Prostate gland (tissue), 2 donors: ENCODE data around the gene HIGD1A. TPM values are rescaled to one million over a fixed set of nuclear protein-coding genes. Genes with fewer than 3 reads are reported as not detected.

Source experiments
- DNase-seq: peaks from one replicate; pipeline ENCODE4 v3.0.0-alpha.2; 2019; ENCODE audit warnings: low spot score
- H3K27ac ChIP-seq, 2 donors: fragments of 200-600 bp; sonication (generic); 2 replicates each; pipeline ENCODE4 v1.5.1; 2017 to 2019
- H3K27me3 ChIP-seq: fragments of 200-600 bp; sonication (generic); replicated peaks from 2 replicates; pipeline ENCODE4 v1.5.1; 2019; ENCODE audit not compliant: insufficient read depth
- H3K36me3 ChIP-seq, 2 donors: fragments of 200-600 bp; sonication (generic); 1 replicate in 1 of 2; 2 replicates in 1 of 2; pipeline versions ENCODE4 v1.5.1 to v1.8.1; 2017 to 2019
- H3K4me1 ChIP-seq: fragments of 200-600 bp; sonication (generic); replicated peaks from 2 replicates; pipeline ENCODE4 v1.5.1; 2019
- H3K4me3 ChIP-seq, 2 donors: fragments of 200-600 bp; sonication (generic); 2 replicates each; pipeline ENCODE4 v1.5.1; 2017 to 2019
- H3K9me3 ChIP-seq: fragments of 200-600 bp; sonication (generic); 2 replicates; pipeline ENCODE4 v1.5.1; 2017
- CTCF ChIP-seq, 4 experiments: fragments of 200-600 bp in 2 of 4; fragments of 450-650 bp in 2 of 4; sonication (generic) in 2 of 4; IDR thresholded peaks; 1 replicate in 3 of 4; 2 replicates in 1 of 4; pipeline ENCODE4 v1.5.1; 2016 to 2019; ENCODE audit warnings: antibody characterized with exemption in 4 of 4, mild to moderate bottlenecking in 2 of 4, moderate library complexity in 2 of 4
- POLR2A ChIP-seq: fragments of 450-650 bp; IDR thresholded peaks from one replicate; pipeline ENCODE4 v1.6.1; 2016; ENCODE audit warnings: antibody characterized with exemption, mild to moderate bottlenecking
- POLR2AphosphoS5 ChIP-seq: sonication (generic); formaldehyde crosslinking; IDR thresholded peaks from one replicate; pipeline ENCODE4 v1.6.1; 2017; ENCODE audit warnings: antibody characterized with exemption
- WGBS: methylation state at CpG from one replicate; pipeline ENCODE4 v1.1.5; 2018; 5-methylcytosine and 5-hydroxymethylcytosine counted together
- intact Hi-C: fragments of 100-400 bp; cut with DNase I; formaldehyde crosslinking; loops from one replicate; pipeline ENCODE4 v1.14.2; 2022
- total RNA-seq, 2 donors: library from RNA; depleted of rRNA; stranded (reverse); fragments of >200 nt; gene quantifications; one replicate each; pipeline ENCODE4 v1.1.0, GENCODE V29; 2016

The HIGD1A gene
- total RNA-seq, 2 donors from 2014 or later: 91.0 to 135 TPM

DNA sequence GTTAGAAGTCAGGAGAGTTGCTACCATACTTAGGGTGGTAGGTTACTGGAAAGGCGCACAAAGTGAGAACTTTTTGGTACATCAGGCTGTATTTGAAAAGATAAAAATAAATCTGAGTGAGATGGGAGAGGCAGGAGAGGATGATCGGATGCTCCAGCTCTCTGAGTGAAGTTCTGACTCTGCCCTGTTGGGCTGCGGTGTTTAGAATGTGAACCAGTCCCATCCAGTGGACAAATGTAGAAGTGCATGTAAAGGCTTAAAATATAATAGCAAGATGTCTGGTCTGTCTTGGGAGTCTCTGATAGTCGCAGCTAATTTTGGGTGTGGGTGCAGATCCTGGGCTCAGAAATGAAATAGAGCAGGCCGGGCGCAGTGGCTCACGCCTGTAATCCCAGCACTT, 35.3 kb upstream of the HIGD1A start:
- peak; percentile 57 for DNase-seq

GRCh38 chr3:42838571-42838970, 34.3 kb upstream of the HIGD1A start:
- Histone ChIP-seq H3K36me3 (no peaks in the 10 kb centered on the region), H3K27me3 (no peaks in the 10 kb centered on the region), H3K4me3 (no peak overlapping the region), H3K9me3 (no peaks in the 10 kb centered on the region), H3K27ac (no peak overlapping the region), H3K4me1 (no peaks in the 10 kb centered on the region)
- TF ChIP-seq POLR2AphosphoS5 (peak; percentile 67), POLR2A (no peak)
- peak; percentile 12 for DNase-seq
- WGBS: 52% methylated on average over 4 of the region's 4 CpGs
- intact Hi-C loops: loop anchor here (2.0 to 5.0 kb wide), 2 partner anchors 42 to 56 kb away; no protein-coding TSS in a partner anchor

More for the DNA sequence above, 35.3 kb upstream of the HIGD1A start:
- H3K4me3 ChIP-seq: no peak overlapping the region
- H3K36me3 ChIP-seq: no peaks in the 10 kb centered on the region
- intact Hi-C loops: loop anchor here (2.0 to 5.0 kb wide), 2 partner anchors 41 to 57 kb away; no protein-coding TSS in a partner anchor
- H3K27ac ChIP-seq: no peak overlapping the region
- WGBS: 41% methylated on average over 7 of the region's 7 CpGs
- H3K4me1 ChIP-seq: no peaks in the 10 kb centered on the region
- H3K27me3 ChIP-seq: no peaks in the 10 kb centered on the region
- peak; percentile 61 to 92 (median 80) for TF ChIP-seq CTCF (IDR thresholded peaks at IDR 0.05)
- peak; percentile 50 for TF ChIP-seq POLR2AphosphoS5
- no peak for TF ChIP-seq POLR2A
- no peaks in the 10 kb centered on the region for H3K9me3 ChIP-seq

- intact Hi-C loops: loop anchor here (5.0 kb wide), 1 partner anchor 54 kb away; no protein-coding TSS in a partner anchor
- no peak for DNase-seq
- Histone ChIP-seq H3K4me1 (no peaks in the 10 kb centered on the region), H3K9me3 (no peaks in the 10 kb centered on the region), H3K27ac (no peak overlapping the region), H3K27me3 (no peaks in the 10 kb centered on the region), H3K4me3 (no peak overlapping the region), H3K36me3 (no peaks in the 10 kb centered on the region)
- 80% methylated on average over 5 of the region's 5 CpGs for WGBS
- TF ChIP-seq POLR2AphosphoS5 (no peak), POLR2A (no peak), CTCF (IDR thresholded peaks at IDR 0.05) (no peak)
Observed at GRCh38 chr3:42836150-42837123, 32.1 kb upstream of the HIGD1A start.

- WGBS: 18% methylated on average over 3 of the region's 3 CpGs
- Histone ChIP-seq H3K27ac (no peak overlapping the region), H3K4me3 (no peak overlapping the region), H3K9me3 (no peaks in the 10 kb centered on the region), H3K4me1 (no peaks in the 10 kb centered on the region), H3K36me3 (no peaks in the 10 kb centered on the region), H3K27me3 (no peaks in the 10 kb centered on the region)
- no peak for TF ChIP-seq POLR2A
- TF ChIP-seq POLR2AphosphoS5: no peak
- TF ChIP-seq CTCF (IDR thresholded peaks at IDR 0.05): peak; percentile 26 to 67 (median 64)
- peak; percentile 47 for DNase-seq
- intact Hi-C loops: loop anchor here (2.0 kb wide), 1 partner anchor 49 kb away; no protein-coding TSS in a partner anchor
Observed at GRCh38 chr3:42831321-42831713, 27.0 kb upstream of the HIGD1A start.

- no peak overlapping the region for H3K4me3 ChIP-seq
- DNase-seq: no peak
- H3K9me3 ChIP-seq: no peaks in the 10 kb centered on the region
- no peaks in the 10 kb centered on the region for H3K4me1 ChIP-seq
- H3K36me3 ChIP-seq: no peaks in the 10 kb centered on the region
- intact Hi-C loops: loop anchor here (2.0 kb wide), 1 partner anchor 50 kb away; no protein-coding TSS in a partner anchor
- TF ChIP-seq CTCF (IDR thresholded peaks at IDR 0.05) (peak in 3 of 4 experiments; percentile 20 to 70 (median 61)), POLR2AphosphoS5 (no peak)
- no peak overlapping the region for H3K27ac ChIP-seq
- WGBS: 34% methylated on average over 7 of the region's 7 CpGs
- H3K27me3 ChIP-seq: no peaks in the 10 kb centered on the region
Observed at GRCh38 chr3:42830437-42831320, 26.4 kb upstream of the HIGD1A start.
